CD4-positive, CD25-positive, alpha-beta regulatory T cell (primary cell): ENCODE measurements around the gene APOC3. TPM values are rescaled to one million over a fixed set of nuclear protein-coding genes. Genes with fewer than 3 reads are reported as not detected.
A peak's percentile ranks its signal among the peaks of the same experiment; 100 is the strongest.
"Not testable (repeated sequence)": the region's sequence is repeated elsewhere in the genome, so short reads cannot be mapped to it uniquely, and the experiment has no call there.

Source experiments
- ATAC-seq, 2 donors: fragments of 150-1000 bp; cut with Tn5 transposase; one replicate each; pipeline ENCODE4 v1.10.0; 2021; ENCODE audit warnings: low read depth in 2 of 2, moderate number of reproducible peaks in 2 of 2, moderate library complexity in 1 of 2
- DNase-seq, 3 donors: peaks; one replicate each; pipeline versions ENCODE4 v3.0.0 to v3.0.0-alpha.2; 2012 to 2022; ENCODE audit warnings: mixed read lengths in 1 of 3
- H3K27ac ChIP-seq: one replicate; pipeline ENCODE4 v1.7.0; 2013; ENCODE audit warnings: mild to moderate bottlenecking, low read length; ENCODE audit not compliant: insufficient read depth, poor library complexity, severe bottlenecking
- H3K27me3 ChIP-seq: one replicate; pipeline ENCODE4 v1.7.0; 2013; ENCODE audit warnings: low read length; ENCODE audit not compliant: control insufficient read depth, insufficient read depth
- H3K36me3 ChIP-seq: one replicate; pipeline ENCODE4 v1.7.0; 2013; ENCODE audit warnings: mild to moderate bottlenecking, low read length, moderate library complexity; ENCODE audit not compliant: control insufficient read depth, insufficient read depth
- H3K4me1 ChIP-seq: 2 replicates; pipeline ENCODE4 v1.7.0; 2013; ENCODE audit warnings: mild to moderate bottlenecking, low read length; ENCODE audit not compliant: insufficient read depth, control insufficient read depth, poor library complexity, severe bottlenecking
- H3K4me3 ChIP-seq: one replicate; pipeline ENCODE4 v1.7.0; 2013; ENCODE audit warnings: low read depth, mild to moderate bottlenecking, low read length, moderate library complexity
- H3K9me3 ChIP-seq, 2 experiments: 1 replicate in 1 of 2; 2 replicates in 1 of 2; pipeline ENCODE4 v1.7.0; 2013; ENCODE audit warnings: low read length in 2 of 2, mild to moderate bottlenecking in 1 of 2, moderate library complexity in 1 of 2; ENCODE audit not compliant: control insufficient read depth in 2 of 2
- H3K27ac Mint-ChIP-seq, 3 donors: one replicate each; pipeline ENCODE4 v1.8.0; 2020 to 2022; ENCODE audit warnings: mild to moderate bottlenecking in 3 of 3, mixed read lengths in 3 of 3, moderate library complexity in 2 of 3
- H3K27me3 Mint-ChIP-seq: one replicate; pipeline ENCODE4 v1.8.0; 2022; ENCODE audit warnings: mild to moderate bottlenecking, mixed read lengths
- H3K36me3 Mint-ChIP-seq: one replicate; pipeline ENCODE4 v1.8.0; 2020; ENCODE audit warnings: mixed read lengths
- H3K4me1 Mint-ChIP-seq, 4 donors: one replicate each; pipeline ENCODE4 v1.8.0; 2020 to 2022; ENCODE audit warnings: mixed read lengths in 4 of 4, mild to moderate bottlenecking in 1 of 4
- H3K4me3 Mint-ChIP-seq, 4 donors: one replicate each; pipeline ENCODE4 v1.8.0; 2020 to 2022; ENCODE audit warnings: mild to moderate bottlenecking in 4 of 4, mixed read lengths in 4 of 4, moderate library complexity in 3 of 4
- H3K9me3 Mint-ChIP-seq, 7 donors: one replicate each; pipeline ENCODE4 v1.8.0; 2020 to 2022; ENCODE audit warnings: mixed read lengths in 7 of 7, mild to moderate bottlenecking in 3 of 7, moderate library complexity in 2 of 7
- polyA plus RNA-seq, 4 donors: library from polyadenylated mRNA; unstranded; fragments of 300-500 nt; fragmentation: Illumina TruSeq; gene quantifications; one replicate each; pipeline ENCODE4 v1.2.3, GENCODE V29; 2021
- total RNA-seq: library from RNA; stranded (reverse); gene quantifications from one replicate; pipeline ENCODE4 v1.2.3, GENCODE V29; 2022

APOC3 gene
- total and polyA plus RNA-seq, 5 donors from 2014 or later = not detected

- Mint-ChIP-seq H3K4me3 (peak overlapping the region in 1 of 4 donors; percentile 38), H3K4me1 (peaks cover 5 to 18% (median 8%) of the 10 kb centered on the region in 4 donors), H3K9me3 (no peaks in the 10 kb centered on the region), H3K27ac (no peak overlapping the region), H3K36me3 (no peaks in the 10 kb centered on the region), H3K27me3 (peaks cover 20% of the 10 kb centered on the region)
- Histone ChIP-seq H3K4me3 (no peak overlapping the region), H3K4me1 (peaks cover 9% of the 10 kb centered on the region), H3K27me3 (no peaks in the 10 kb centered on the region), H3K9me3 (no peaks in the 10 kb centered on the region), H3K36me3 (no peaks in the 10 kb centered on the region), H3K27ac (no peak overlapping the region)
- ATAC-seq (no peak), DNase-seq (no peak)
Observed at GRCh38 chr11:116793772-116794097, 36.0 kb upstream of the APOC3 start.

GRCh38 chr11:116794851-116795250 lies 34.9 kb upstream of the APOC3 start:
- no peak for DNase-seq
- Histone ChIP-seq H3K27me3 (peaks cover 3% of the 10 kb centered on the region), H3K27ac (no peak overlapping the region), H3K9me3 (no peaks in the 10 kb centered on the region), H3K4me1 (peaks cover 9% of the 10 kb centered on the region), H3K36me3 (no peaks in the 10 kb centered on the region), H3K4me3 (no peak overlapping the region)
- Mint-ChIP-seq H3K4me1 (peaks cover 5 to 11% (median 6%) of the 10 kb centered on the region in 4 donors), H3K4me3 (no peak overlapping the region), H3K27ac (no peak overlapping the region), H3K9me3 (no peaks in the 10 kb centered on the region), H3K27me3 (peaks cover 29% of the 10 kb centered on the region), H3K36me3 (no peaks in the 10 kb centered on the region)
- ATAC-seq = no peak

GRCh38 chr11:116796548-116796947 lies 33.2 kb upstream of the APOC3 start:
- peaks cover 2% of the 10 kb centered on the region for H3K4me1 ChIP-seq
- Mint-ChIP-seq H3K27ac (no peak overlapping the region), H3K9me3 (no peaks in the 10 kb centered on the region)

GRCh38 chr11:116797816-116798215 lies 31.9 kb upstream of the APOC3 start:
- Histone ChIP-seq H3K36me3 (no peaks in the 10 kb centered on the region), H3K9me3 (no peaks in the 10 kb centered on the region), H3K4me1 (no peaks in the 10 kb centered on the region), H3K4me3 (no peak overlapping the region), H3K27me3 (peaks cover 3% of the 10 kb centered on the region), H3K27ac (no peak overlapping the region)
- H3K4me1 Mint-ChIP-seq = peaks cover 0 to 6% (median 3%) of the 10 kb centered on the region in 4 donors
- no peak overlapping the region for H3K4me3 Mint-ChIP-seq
- peaks cover 41% of the 10 kb centered on the region for H3K27me3 Mint-ChIP-seq
- DNase-seq (no peak), ATAC-seq (no peak)
- no peaks in the 10 kb centered on the region for H3K9me3 Mint-ChIP-seq
- no peak overlapping the region for H3K27ac Mint-ChIP-seq
- H3K36me3 Mint-ChIP-seq = no peaks in the 10 kb centered on the region

More at GRCh38 chr11:116796548-116796947, 33.2 kb upstream of the APOC3 start:
- Histone ChIP-seq H3K4me3 (no peak overlapping the region), H3K27ac (no peak overlapping the region), H3K36me3 (no peaks in the 10 kb centered on the region), H3K9me3 (no peaks in the 10 kb centered on the region), H3K27me3 (peaks cover 3% of the 10 kb centered on the region)
- DNase-seq (no peak), ATAC-seq (no peak)
- peaks cover 32% of the 10 kb centered on the region for H3K27me3 Mint-ChIP-seq
- peaks cover 0 to 6% (median 3%) of the 10 kb centered on the region in 4 donors for H3K4me1 Mint-ChIP-seq
- H3K4me3 Mint-ChIP-seq = no peak overlapping the region
- H3K36me3 Mint-ChIP-seq = no peaks in the 10 kb centered on the region

GRCh38 chr11:116798368-116798767 lies 31.3 kb upstream of the APOC3 start:
- no peaks in the 10 kb centered on the region for H3K36me3 ChIP-seq
- peaks cover 3% of the 10 kb centered on the region for H3K27me3 ChIP-seq
- Mint-ChIP-seq H3K4me3 (no peak overlapping the region), H3K27ac (no peak overlapping the region), H3K27me3 (peaks cover 44% of the 10 kb centered on the region), H3K36me3 (no peaks in the 10 kb centered on the region), H3K4me1 (peaks cover 0 to under 1% (median 0%) of the 10 kb centered on the region in 4 donors), H3K9me3 (no peaks in the 10 kb centered on the region)
- H3K27ac ChIP-seq = no peak overlapping the region
- H3K9me3 ChIP-seq = no peaks in the 10 kb centered on the region
- ATAC-seq = no peak
- H3K4me3 ChIP-seq = no peak overlapping the region
- no peak for DNase-seq
- no peaks in the 10 kb centered on the region for H3K4me1 ChIP-seq

GRCh38 chr11:116800610-116801009 lies 29.1 kb upstream of the APOC3 start:
- no peaks in the 10 kb centered on the region for H3K36me3 Mint-ChIP-seq
- H3K27me3 ChIP-seq = peaks cover 3% of the 10 kb centered on the region

GRCh38 chr11:116801662-116802061 lies 28.0 kb upstream of the APOC3 start:
- not testable (repeated sequence) for H3K27ac Mint-ChIP-seq
- peaks cover 43% of the 10 kb centered on the region for H3K27me3 Mint-ChIP-seq

More at GRCh38 chr11:116800610-116801009, 29.1 kb upstream of the APOC3 start:
- Histone ChIP-seq H3K27ac (no peak overlapping the region), H3K9me3 (no peaks in the 10 kb centered on the region), H3K36me3 (no peaks in the 10 kb centered on the region), H3K4me3 (no peak overlapping the region), H3K4me1 (no peaks in the 10 kb centered on the region)
- DNase-seq = no peak
- Mint-ChIP-seq H3K4me1 (no peaks in the 10 kb centered on the region), H3K9me3 (no peaks in the 10 kb centered on the region), H3K4me3 (no peak overlapping the region), H3K27me3 (peaks cover 44% of the 10 kb centered on the region), H3K27ac (no peak overlapping the region)
- no peak for ATAC-seq

GRCh38 chr11:116804001-116804400 lies 25.7 kb upstream of the APOC3 start:
- Mint-ChIP-seq H3K9me3 (peaks cover 0 to 1% (median 0%) of the 10 kb centered on the region in 7 donors), H3K36me3 (no peaks in the 10 kb centered on the region), H3K27ac (no peak overlapping the region), H3K4me1 (no peaks in the 10 kb centered on the region), H3K4me3 (peak overlapping the region in 1 of 4 donors; percentile 43), H3K27me3 (peaks cover 34% of the 10 kb centered on the region)
- ATAC-seq (no peak), DNase-seq (no peak)
- H3K4me3 ChIP-seq = no peak overlapping the region
- no peaks in the 10 kb centered on the region for H3K9me3 ChIP-seq
- H3K36me3 ChIP-seq = no peaks in the 10 kb centered on the region
- H3K27me3 ChIP-seq = peaks cover under 1% of the 10 kb centered on the region
- H3K4me1 ChIP-seq = no peaks in the 10 kb centered on the region
- no peak overlapping the region for H3K27ac ChIP-seq

More at GRCh38 chr11:116801662-116802061, 28.0 kb upstream of the APOC3 start:
- not testable (repeated sequence) for DNase-seq, H3K36me3 ChIP-seq, H3K4me1 Mint-ChIP-seq, H3K4me3 Mint-ChIP-seq, H3K4me1 ChIP-seq, H3K36me3 Mint-ChIP-seq, ATAC-seq, H3K4me3 ChIP-seq, H3K27ac ChIP-seq, H3K9me3 ChIP-seq, H3K9me3 Mint-ChIP-seq, H3K27me3 ChIP-seq
